Neuronal stem cell (in vitro differentiated cells): ENCODE data around the gene CIART.
"Not testable (repeated sequence)": the region's sequence is repeated elsewhere in the genome, so short reads cannot be mapped to it uniquely, and the experiment has no call there.

Source experiments
- DNase-seq: peaks from one replicate; pipeline ENCODE4 v3.0.0-alpha.2; 2013; ENCODE audit warnings: low spot score
- H2AFZ ChIP-seq: one replicate; pipeline ENCODE4 v1.6.1; 2013; ENCODE audit warnings: mild to moderate bottlenecking, low read length, inconsistent platforms
- H2AK5ac ChIP-seq: 2 replicates; pipeline ENCODE4 v1.6.1; 2013; ENCODE audit warnings: low read depth, mild to moderate bottlenecking, inconsistent platforms, low read length, moderate library complexity, mixed read lengths
- H2BK120ac ChIP-seq: 2 replicates; pipeline ENCODE4 v1.6.1; 2013; ENCODE audit warnings: low read depth, mild to moderate bottlenecking, inconsistent platforms, low read length, moderate library complexity, mixed read lengths
- H2BK12ac ChIP-seq: one replicate; pipeline ENCODE4 v1.6.1; 2013; ENCODE audit warnings: low read length, inconsistent platforms
- H2BK15ac ChIP-seq: 2 replicates; pipeline ENCODE4 v1.6.1; 2013; ENCODE audit warnings: mild to moderate bottlenecking, low read length, inconsistent platforms, mixed read lengths
- H2BK5ac ChIP-seq: one replicate; pipeline ENCODE4 v1.6.1; 2013; ENCODE audit warnings: inconsistent platforms, mild to moderate bottlenecking, low read length, moderate library complexity
- H3K14ac ChIP-seq: one replicate; pipeline ENCODE4 v1.6.1; 2013; ENCODE audit warnings: low read length, inconsistent platforms
- H3K18ac ChIP-seq: 2 replicates; pipeline ENCODE4 v1.6.1; 2013; ENCODE audit warnings: low read length, inconsistent platforms
- H3K23ac ChIP-seq: 2 replicates; pipeline ENCODE4 v1.6.1; 2013; ENCODE audit warnings: low read depth, mild to moderate bottlenecking, mixed read lengths, low read length, inconsistent platforms; ENCODE audit not compliant: poor library complexity
- H3K27ac ChIP-seq: replicated peaks from 3 replicates; pipeline ENCODE4 v1.5.1; 2013; ENCODE audit warnings: low read length, inconsistent platforms
- H3K27me3 ChIP-seq, 3 experiments: 2 replicates each; pipeline ENCODE4 v1.6.1; 2013; ENCODE audit warnings: low read length in 3 of 3, mild to moderate bottlenecking in 2 of 3, inconsistent platforms in 1 of 3, low read depth in 1 of 3, mixed read lengths in 1 of 3, moderate library complexity in 1 of 3; ENCODE audit not compliant: control insufficient read depth in 3 of 3, insufficient read depth in 3 of 3
- H3K36me3 ChIP-seq, 2 donors: replicated peaks in 1 of 2; 2 replicates each; pipeline ENCODE4 v1.6.1; 2013; ENCODE audit warnings: low read length in 2 of 2; ENCODE audit not compliant: control insufficient read depth in 2 of 2, insufficient read depth in 2 of 2
- H3K4ac ChIP-seq: 2 replicates; pipeline ENCODE4 v1.6.1; 2013; ENCODE audit warnings: inconsistent platforms, mild to moderate bottlenecking, low read length, moderate library complexity
- H3K4me1 ChIP-seq, 2 donors: 1 replicate in 1 of 2; 2 replicates in 1 of 2; pipeline ENCODE4 v1.6.1; 2013; ENCODE audit warnings: low read length in 2 of 2, low read depth in 1 of 2; ENCODE audit not compliant: control insufficient read depth in 2 of 2, insufficient read depth in 1 of 2
- H3K4me2 ChIP-seq: one replicate; pipeline ENCODE4 v1.6.1; 2013; ENCODE audit warnings: mild to moderate bottlenecking, low read length, inconsistent platforms; ENCODE audit not compliant: insufficient read depth, poor library complexity, severe bottlenecking
- H3K4me3 ChIP-seq, 2 donors: 2 replicates each; pipeline ENCODE4 v1.5.1; 2013; ENCODE audit warnings: low read length in 2 of 2, mild to moderate bottlenecking in 2 of 2, inconsistent platforms in 1 of 2, moderate library complexity in 1 of 2
- H3K79me1 ChIP-seq: one replicate; pipeline ENCODE4 v1.6.1; 2013; ENCODE audit warnings: low read depth, mild to moderate bottlenecking, inconsistent platforms, low read length, moderate library complexity
- H3K9ac ChIP-seq: one replicate; pipeline ENCODE4 v1.6.1; 2013; ENCODE audit warnings: mild to moderate bottlenecking, low read depth, low read length, inconsistent platforms; ENCODE audit not compliant: poor library complexity
- H3K9me3 ChIP-seq, 2 donors: replicated peaks in 1 of 2; 2 replicates each; pipeline versions ENCODE3 to v1.6.1; 2013; ENCODE audit warnings: low read length in 2 of 2, mild to moderate bottlenecking in 2 of 2, inconsistent platforms in 1 of 2, low read depth in 1 of 2, mixed read lengths in 1 of 2, moderate library complexity in 1 of 2; ENCODE audit not compliant: control insufficient read depth in 2 of 2, insufficient read depth in 1 of 2
- H4K8ac ChIP-seq: one replicate; pipeline ENCODE4 v1.6.1; 2013; ENCODE audit warnings: low read depth, mild to moderate bottlenecking, inconsistent platforms, low read length, moderate library complexity
- H4K91ac ChIP-seq: one replicate; pipeline ENCODE4 v1.6.1; 2013; ENCODE audit warnings: low read length, low read depth, mild to moderate bottlenecking, inconsistent platforms; ENCODE audit not compliant: poor library complexity
- WGBS, 2 donors: extraction: QIAGEN DNeasy Blood & Tissue Kit; methylation state at CpG; one replicate each; pipeline ENCODE4 v1.1.7; 2013; ENCODE audit warnings: missing lambda C conversion rate in 2 of 2, mixed read lengths in 1 of 2; ENCODE audit not compliant: insufficient read length in 2 of 2, insufficient replicate concordance in 1 of 2; ENCODE audit errors: extremely low coverage in 2 of 2; 5-methylcytosine and 5-hydroxymethylcytosine counted together

CIART gene

DNA sequence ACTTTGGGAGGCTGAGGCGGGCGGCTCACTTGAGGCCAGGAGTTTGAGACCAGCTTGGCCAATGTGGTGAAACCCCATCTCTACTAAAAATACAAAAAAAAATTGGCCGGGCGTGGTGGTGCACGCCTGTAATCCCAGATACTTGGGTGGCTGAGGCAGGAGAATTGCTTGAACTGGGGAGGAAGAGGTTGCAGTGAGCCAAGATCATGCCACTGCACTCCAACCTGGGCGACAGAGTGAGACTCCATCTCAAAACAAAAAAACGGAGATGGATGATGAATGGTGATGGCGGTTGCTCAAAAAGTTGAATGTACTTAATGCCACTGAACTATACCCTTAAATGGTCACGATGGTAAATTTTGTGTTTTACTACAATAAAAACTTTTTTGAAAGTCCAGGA lies 26.2 kb downstream of the CIART start:
- not testable (repeated sequence) for H4K91ac ChIP-seq, H2BK120ac ChIP-seq, H2BK12ac ChIP-seq, H2BK15ac ChIP-seq, H3K18ac ChIP-seq, H3K9me3 ChIP-seq, H3K27ac ChIP-seq, H3K9ac ChIP-seq, H3K4me3 ChIP-seq, H3K4ac ChIP-seq, H3K14ac ChIP-seq, H2AFZ ChIP-seq, H3K4me2 ChIP-seq, H2BK5ac ChIP-seq, H3K79me1 ChIP-seq, H2AK5ac ChIP-seq, H3K23ac ChIP-seq, H4K8ac ChIP-seq, DNase-seq, H3K4me1 ChIP-seq, H3K27me3 ChIP-seq
- peaks cover 8 to 54% of the 10 kb centered on the region in 2 donors for H3K36me3 ChIP-seq
- WGBS, 2 donors = no CpG with 5 or more reads among the region's 9 CpGs

- Histone ChIP-seq H2BK15ac (no peak overlapping the region), H4K91ac (no peak overlapping the region), H2AK5ac (no peak overlapping the region), H3K27ac (no peak overlapping the region), H3K14ac (no peak overlapping the region), H2BK120ac (no peak overlapping the region), H4K8ac (no peak overlapping the region), H3K36me3 (peaks cover 8 to 42% of the 10 kb centered on the region in 2 donors), H3K9ac (no peak overlapping the region), H2BK5ac (peak overlapping the region; percentile 19), H3K4me1 (no peaks in the 10 kb centered on the region), H3K18ac (no peak overlapping the region), H3K23ac (no peak overlapping the region), H3K4me3 (no peak overlapping the region), H3K4ac (no peak overlapping the region), H3K27me3 (no peaks in the 10 kb centered on the region), H3K79me1 (no peaks in the 10 kb centered on the region), H3K9me3 (no peaks in the 10 kb centered on the region), H3K4me2 (no peak overlapping the region), H2BK12ac (no peak overlapping the region), H2AFZ (no peak overlapping the region)
- no peak for DNase-seq
- WGBS, 2 donors = no CpG with 5 or more reads among the region's 10 CpGs
Observed at GRCh38 chr1:150309758-150310508, 27.6 kb downstream of the CIART start.

- no peak overlapping the region for H3K27ac ChIP-seq
- H2BK120ac ChIP-seq = no peak overlapping the region
- no peak overlapping the region for H2AK5ac ChIP-seq
- H3K9ac ChIP-seq = no peak overlapping the region
- H3K23ac ChIP-seq = no peak overlapping the region
- H3K36me3 ChIP-seq = peaks cover 6 to 26% of the 10 kb centered on the region in 2 donors
- WGBS, 2 donors = no CpG with 5 or more reads among the region's 2 CpGs
- no peak overlapping the region for H2BK15ac ChIP-seq
- H3K27me3 ChIP-seq = no peaks in the 10 kb centered on the region
- H3K79me1 ChIP-seq = no peaks in the 10 kb centered on the region
- H2BK12ac ChIP-seq = no peak overlapping the region
- H4K8ac ChIP-seq = no peak overlapping the region
- H3K4me2 ChIP-seq = no peak overlapping the region
- H3K4me1 ChIP-seq = no peaks in the 10 kb centered on the region
- H2BK5ac ChIP-seq = no peak overlapping the region
- H3K9me3 ChIP-seq = no peaks in the 10 kb centered on the region
- H2AFZ ChIP-seq = no peak overlapping the region
- DNase-seq = no peak
- no peak overlapping the region for H3K14ac ChIP-seq
- H3K18ac ChIP-seq = no peak overlapping the region
- no peak overlapping the region for H4K91ac ChIP-seq
- H3K4ac ChIP-seq = no peak overlapping the region
- no peak overlapping the region for H3K4me3 ChIP-seq
Observed at GRCh38 chr1:150311762-150312161, 29.4 kb downstream of the CIART start.

GRCh38 chr1:150314691-150315090 lies 32.3 kb downstream of the CIART start:
- no CpG with 5 or more reads among the region's 4 CpGs for WGBS, 2 donors

More at GRCh38 chr1:150314691-150315090, 32.3 kb downstream of the CIART start:
- not testable (repeated sequence) for H3K9ac ChIP-seq, H2BK5ac ChIP-seq, H3K4me3 ChIP-seq, H3K4me2 ChIP-seq, H2BK120ac ChIP-seq, H2AFZ ChIP-seq, H2BK12ac ChIP-seq, H2AK5ac ChIP-seq, H2BK15ac ChIP-seq, H3K23ac ChIP-seq, H3K79me1 ChIP-seq, H4K8ac ChIP-seq, H3K4ac ChIP-seq, DNase-seq, H3K27ac ChIP-seq, H4K91ac ChIP-seq, H3K4me1 ChIP-seq, H3K18ac ChIP-seq, H3K14ac ChIP-seq, H3K27me3 ChIP-seq, H3K36me3 ChIP-seq, H3K9me3 ChIP-seq
